ENCODE data around the gene DESI2. TPM values are rescaled to one million over a fixed set of nuclear protein-coding genes. Genes with fewer than 3 reads are reported as not detected.

DESI2 gene
- total RNA-seq, 2 experiments from 2014 or later: 29.6 to 29.7 TPM

DNA sequence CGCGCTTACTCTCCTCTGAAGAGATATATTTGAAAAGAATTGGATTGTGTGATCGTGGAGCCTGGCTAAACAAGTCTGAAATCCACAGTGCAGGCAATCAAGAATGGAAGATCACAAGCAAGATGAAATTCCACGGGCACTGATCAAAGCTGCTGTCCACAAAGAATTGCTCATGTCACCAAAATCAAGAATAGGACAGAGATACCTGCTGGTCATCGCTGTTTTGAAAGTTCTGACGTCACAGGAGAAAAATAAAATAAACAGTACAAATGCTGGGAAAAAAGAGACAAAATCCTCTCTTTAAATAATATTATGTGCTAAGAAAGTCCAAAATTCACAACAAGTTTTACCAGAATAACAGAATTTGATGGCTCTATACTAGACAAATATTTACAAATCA is 12.0 kb upstream of the DESI2 start:
- Mint-ChIP-seq H3K4me1 (no peaks in the 10 kb centered on the region), H3K27me3 (peaks cover 8% of the 10 kb centered on the region), H3K9me3 (no peaks in the 10 kb centered on the region), H3K36me3 (ENCODE audit: low read depth) (no peaks in the 10 kb centered on the region), H3K27ac (no peak overlapping the region), H3K4me3 (no peak overlapping the region)
- CTCF ChIA-PET: no interaction called here
- DNase-seq: no peak
- POLR2A ChIA-PET: no interaction called here

DNA sequence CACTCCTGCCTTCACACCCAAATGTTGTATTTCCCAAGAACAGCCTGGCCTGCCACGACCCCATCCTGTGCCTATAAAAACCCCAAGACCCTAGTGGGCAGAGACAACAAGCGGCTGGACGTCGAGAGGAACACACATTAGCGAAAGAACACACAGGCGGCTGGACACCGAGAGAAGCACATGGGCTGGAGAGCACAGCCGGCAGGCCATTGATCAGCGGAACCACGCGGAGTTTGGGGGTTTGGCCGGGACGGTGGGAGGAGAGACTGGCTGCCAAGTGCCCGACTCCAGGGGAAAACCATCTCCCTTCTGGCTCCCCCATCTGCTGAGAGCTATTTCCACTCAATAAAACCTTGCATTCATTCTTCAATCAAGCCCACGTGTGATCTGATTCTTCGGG is 10.4 kb upstream of the DESI2 start:
- no peak overlapping the region for H3K27ac Mint-ChIP-seq
- H3K9me3 Mint-ChIP-seq: no peaks in the 10 kb centered on the region
- no peaks in the 10 kb centered on the region for H3K36me3 Mint-ChIP-seq (ENCODE audit: low read depth)
- H3K27me3 Mint-ChIP-seq: peaks cover 8% of the 10 kb centered on the region
- DNase-seq: no peak
- H3K4me1 Mint-ChIP-seq: no peaks in the 10 kb centered on the region
- CTCF ChIA-PET: no interaction called here
- POLR2A ChIA-PET: no interaction called here
- no peak overlapping the region for H3K4me3 Mint-ChIP-seq

DNA sequence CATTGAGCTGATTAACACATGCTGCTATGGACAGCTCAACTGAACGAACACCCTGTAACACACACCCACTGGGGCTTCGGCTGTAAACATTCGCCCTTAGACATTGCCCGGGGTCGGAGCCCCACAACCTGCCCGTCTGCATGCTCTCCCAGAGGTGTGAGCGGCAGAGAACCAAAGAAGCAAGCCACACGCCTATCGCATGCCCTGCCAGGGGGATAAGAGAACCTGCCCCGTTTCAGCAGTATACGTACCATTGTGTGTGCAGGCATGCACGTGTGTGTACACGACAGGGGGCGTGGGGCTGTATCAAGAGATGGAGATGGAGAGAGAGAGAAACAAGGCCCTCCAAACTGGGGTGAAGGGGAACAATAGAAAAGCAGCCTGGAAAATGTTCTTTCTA is 9.9 kb upstream of the DESI2 start:
- Mint-ChIP-seq H3K4me3 (no peak overlapping the region), H3K9me3 (no peaks in the 10 kb centered on the region), H3K36me3 (ENCODE audit: low read depth) (no peaks in the 10 kb centered on the region), H3K27ac (no peak overlapping the region), H3K27me3 (peaks cover 8% of the 10 kb centered on the region), H3K4me1 (no peaks in the 10 kb centered on the region)
- POLR2A ChIA-PET: no interaction called here
- no peak for DNase-seq
- CTCF ChIA-PET: no interaction called here

DNA sequence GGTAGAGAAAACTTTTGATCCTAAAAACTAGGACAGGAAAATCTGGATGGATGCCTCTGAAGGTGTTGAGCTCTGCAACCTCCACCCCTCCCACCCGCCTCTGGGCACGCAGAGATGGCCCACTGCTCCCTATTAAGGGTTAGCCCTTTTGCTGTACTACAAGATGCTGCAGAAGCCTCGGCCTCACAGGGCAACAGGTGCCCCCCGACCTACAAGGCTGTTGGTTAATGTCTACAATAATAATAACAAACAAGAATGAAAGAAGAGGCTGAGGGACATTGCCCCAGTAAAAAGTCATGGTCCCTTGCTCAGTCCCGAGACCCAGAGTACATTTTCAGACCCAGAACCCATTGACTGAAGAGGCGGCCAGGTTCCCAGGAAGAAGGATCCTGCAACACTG is 7.5 kb upstream of the DESI2 start:
- Mint-ChIP-seq H3K4me1 (no peaks in the 10 kb centered on the region), H3K4me3 (no peak overlapping the region), H3K36me3 (ENCODE audit: low read depth) (no peaks in the 10 kb centered on the region), H3K27me3 (peaks cover 8% of the 10 kb centered on the region), H3K27ac (no peak overlapping the region), H3K9me3 (no peaks in the 10 kb centered on the region)
- ChIA-PET POLR2A (no interaction called here), CTCF (no interaction called here)
- DNase-seq: no peak

DNA sequence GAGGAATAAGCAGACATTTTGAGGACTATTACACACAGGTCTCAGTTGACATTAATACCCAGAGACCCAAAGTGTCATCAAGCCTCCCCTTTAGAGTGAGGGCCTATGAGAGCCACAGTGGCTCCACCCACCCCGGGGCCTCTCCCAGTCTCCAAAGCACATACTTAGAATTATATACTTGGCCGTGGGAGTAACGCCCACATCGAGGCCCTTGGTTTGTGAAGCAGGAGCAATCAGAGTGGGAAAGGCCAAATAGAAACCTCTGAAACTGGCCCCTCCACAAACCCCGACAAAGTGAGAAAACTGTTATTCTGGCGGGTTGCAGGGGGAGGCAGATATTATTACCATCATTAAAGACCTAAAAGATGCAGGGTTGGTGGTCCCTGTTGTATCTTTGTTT is 7.0 kb upstream of the DESI2 start:
- no peak for DNase-seq
- POLR2A ChIA-PET: no interaction called here
- no peak overlapping the region for H3K4me3 Mint-ChIP-seq

DNA sequence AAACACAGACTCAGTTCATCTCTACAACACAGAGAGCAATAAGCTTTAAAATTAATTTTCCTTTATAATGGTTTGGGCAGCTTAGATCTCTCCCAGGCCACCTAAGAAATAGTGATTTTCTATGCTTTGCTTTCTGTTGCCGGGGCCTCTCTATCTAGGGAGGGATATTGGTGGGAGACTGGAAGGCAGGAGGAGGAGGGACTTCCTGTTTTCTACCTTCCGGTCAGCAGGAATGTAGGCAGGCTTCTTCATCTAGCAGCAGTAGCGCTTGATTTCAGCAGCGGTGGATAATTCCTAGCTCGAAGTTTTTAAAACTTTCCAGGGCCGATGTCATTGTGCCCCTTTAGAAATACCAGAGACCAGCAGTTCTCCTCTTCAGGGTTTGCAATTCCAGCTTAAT is 5.1 kb upstream of the DESI2 start:
- H3K36me3 Mint-ChIP-seq (ENCODE audit: low read depth): no peaks in the 10 kb centered on the region
- POLR2A ChIA-PET: no interaction called here
- H3K27ac Mint-ChIP-seq: no peak overlapping the region
- peaks cover 2% of the 10 kb centered on the region for H3K27me3 Mint-ChIP-seq
- no peaks in the 10 kb centered on the region for H3K9me3 Mint-ChIP-seq
- DNase-seq: no peak
- no peak overlapping the region for H3K4me3 Mint-ChIP-seq
- H3K4me1 Mint-ChIP-seq: peaks cover 11% of the 10 kb centered on the region
- CTCF ChIA-PET: interaction anchor here (0.6 to 1.7 kb wide), 3 partner anchors 11 to 286 kb away, joined by 3 to 4 read pairs (median 3); no protein-coding TSS in a partner anchor

More for the DNA sequence above, 7.0 kb upstream of the DESI2 start:
- H3K4me1 Mint-ChIP-seq: no peaks in the 10 kb centered on the region
- H3K36me3 Mint-ChIP-seq (ENCODE audit: low read depth): no peaks in the 10 kb centered on the region
- H3K27ac Mint-ChIP-seq: no peak overlapping the region
- H3K9me3 Mint-ChIP-seq: no peaks in the 10 kb centered on the region
- CTCF ChIA-PET: no interaction called here
- H3K27me3 Mint-ChIP-seq: peaks cover 5% of the 10 kb centered on the region

DNA sequence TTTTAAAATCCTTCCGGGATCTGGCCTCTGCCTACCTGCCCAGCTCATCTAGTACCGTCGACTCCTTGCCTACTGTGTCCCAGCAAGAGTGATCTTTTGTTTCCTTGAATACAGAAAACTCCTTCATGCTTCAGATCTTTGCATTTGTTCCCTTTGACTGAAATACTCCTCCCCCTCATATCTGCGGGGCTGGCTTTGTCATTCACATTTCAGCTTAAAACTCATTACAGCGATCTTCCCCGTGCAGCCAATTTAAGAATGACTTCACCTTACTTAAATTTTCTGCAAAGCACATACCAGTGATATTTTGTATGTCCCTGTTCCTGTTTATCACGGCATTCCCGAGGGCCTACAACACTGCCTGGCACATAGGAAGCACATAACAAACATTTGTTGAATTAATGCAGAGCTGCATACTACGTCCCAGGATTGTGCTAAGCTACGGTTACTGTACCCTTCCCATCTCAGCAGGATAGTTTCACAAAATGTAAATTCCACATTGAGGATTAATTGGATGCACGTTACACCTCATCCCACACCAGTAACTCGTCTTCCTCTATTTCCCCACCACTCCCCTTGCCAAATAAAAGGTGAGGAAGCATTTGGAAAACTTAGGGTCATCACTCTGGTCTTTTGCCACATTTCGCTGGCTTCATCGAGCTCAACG is 837 bp upstream of the DESI2 start:
- H3K27me3 Mint-ChIP-seq: no peaks in the 10 kb centered on the region
- H3K4me3 Mint-ChIP-seq: peak overlapping the region; percentile 80
- ChIA-PET POLR2A (interaction anchor here (0.7 kb wide), 1 partner anchor 129 kb away, joined by 3 read pairs; no protein-coding TSS in a partner anchor), CTCF (interaction anchor here (0.6 to 1.0 kb wide), 3 partner anchors 26 to 299 kb away, joined by 3 read pairs; no protein-coding TSS in a partner anchor)
- peaks cover 9% of the 10 kb centered on the region for H3K36me3 Mint-ChIP-seq (ENCODE audit: low read depth)
- no peaks in the 10 kb centered on the region for H3K9me3 Mint-ChIP-seq
- peaks cover 12% of the 10 kb centered on the region for H3K4me1 Mint-ChIP-seq
- no peak for DNase-seq
- H3K27ac Mint-ChIP-seq: peak overlapping the region; percentile 90

DNA sequence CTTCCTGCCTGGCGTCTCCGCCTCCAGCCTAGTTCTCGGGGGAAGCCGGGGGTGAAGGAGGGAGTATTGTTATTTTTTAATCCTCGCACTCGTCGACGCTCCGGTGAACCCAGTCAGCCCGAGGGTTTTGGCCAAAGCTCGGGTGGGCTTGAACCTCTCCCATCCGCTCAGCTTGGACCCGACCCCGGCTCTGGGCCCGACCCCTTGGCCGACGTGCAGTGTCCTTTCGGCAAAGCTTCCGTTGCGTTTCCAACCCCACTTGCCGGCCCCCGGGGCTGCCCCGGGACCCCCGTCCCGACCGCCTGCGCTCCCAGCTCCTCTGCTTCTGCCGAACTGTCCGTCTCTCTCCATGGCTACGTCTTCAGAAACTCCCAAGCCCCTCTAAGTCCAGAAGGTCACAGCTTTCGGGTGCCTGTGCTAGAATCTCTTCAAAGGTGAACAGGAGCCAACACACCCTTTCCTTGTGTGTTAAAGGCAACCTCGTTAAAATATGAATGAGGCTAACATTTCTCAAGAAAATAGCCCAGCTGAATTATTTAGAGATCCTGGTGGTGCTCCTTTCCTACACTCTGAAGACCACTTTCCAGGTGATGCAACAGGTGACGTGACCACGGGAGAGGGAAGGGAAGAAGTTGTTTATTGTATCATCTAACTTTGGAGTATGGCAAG is 647 bp downstream of the DESI2 start:
- Mint-ChIP-seq H3K36me3 (ENCODE audit: low read depth) (peaks cover 24% of the 10 kb centered on the region), H3K27me3 (no peaks in the 10 kb centered on the region), H3K4me1 (peaks cover 21% of the 10 kb centered on the region), H3K27ac (no peak overlapping the region), H3K9me3 (no peaks in the 10 kb centered on the region), H3K4me3 (no peak overlapping the region)
- CTCF ChIA-PET: interaction anchor here (1.1 kb wide), 1 partner anchor 210 kb away, joined by 3 read pairs; no protein-coding TSS in a partner anchor
- DNase-seq: no peak
- POLR2A ChIA-PET: no interaction called here

DNA sequence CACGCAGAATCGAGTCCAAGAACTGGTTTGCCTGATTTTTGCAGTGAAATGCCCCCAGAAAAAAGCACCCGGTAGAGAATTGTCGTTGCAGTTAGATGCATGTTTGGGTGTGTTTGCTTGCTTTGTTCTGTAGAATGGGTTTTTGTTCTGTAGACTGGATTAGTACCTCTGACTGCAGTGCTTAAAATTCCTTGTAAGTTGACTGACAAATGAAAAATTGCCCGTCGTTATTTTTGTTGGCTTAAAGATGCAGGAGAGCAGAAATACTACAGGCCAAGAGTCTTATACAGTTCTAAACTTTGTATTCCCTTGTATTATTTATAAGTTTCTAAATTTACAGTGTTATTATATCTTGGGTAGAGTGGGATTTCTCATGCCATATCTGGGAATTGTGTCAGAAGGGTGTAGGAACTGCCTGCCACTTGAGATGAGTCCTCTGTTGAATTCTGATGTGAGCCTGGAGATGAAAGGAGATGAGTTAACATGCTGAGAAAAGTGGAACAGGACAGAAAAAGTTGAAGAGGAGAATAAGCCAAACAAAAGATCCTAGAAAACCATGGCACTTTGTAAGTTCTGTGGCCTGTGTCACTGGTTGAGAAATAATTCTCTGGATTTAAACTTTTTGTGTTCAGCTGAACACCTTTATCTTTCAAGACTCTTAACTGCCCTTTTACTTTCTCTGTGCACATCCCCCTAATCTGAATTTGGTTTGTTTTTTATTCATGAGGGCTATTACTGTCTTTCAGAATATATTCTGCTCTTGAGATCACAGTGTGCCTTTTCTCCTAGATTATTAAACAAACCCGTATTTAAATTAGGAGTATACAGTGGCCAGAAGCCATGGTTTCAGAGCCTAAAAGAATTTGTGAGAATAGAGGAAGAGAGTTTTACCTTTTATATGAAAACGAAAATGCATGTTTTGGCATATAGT is 1.4 kb downstream of the DESI2 start:
- ChIA-PET POLR2A (no interaction called here), CTCF (interaction anchor here (1.1 kb wide), 1 partner anchor 209 kb away, joined by 3 read pairs; no protein-coding TSS in a partner anchor)
- no peaks in the 10 kb centered on the region for H3K27me3 Mint-ChIP-seq
- peaks cover 23% of the 10 kb centered on the region for H3K4me1 Mint-ChIP-seq
- H3K9me3 Mint-ChIP-seq: no peaks in the 10 kb centered on the region
- H3K4me3 Mint-ChIP-seq: no peak overlapping the region
- H3K36me3 Mint-ChIP-seq (ENCODE audit: low read depth): peaks cover 28% of the 10 kb centered on the region
- no peak overlapping the region for H3K27ac Mint-ChIP-seq
- no peak for DNase-seq

DNA sequence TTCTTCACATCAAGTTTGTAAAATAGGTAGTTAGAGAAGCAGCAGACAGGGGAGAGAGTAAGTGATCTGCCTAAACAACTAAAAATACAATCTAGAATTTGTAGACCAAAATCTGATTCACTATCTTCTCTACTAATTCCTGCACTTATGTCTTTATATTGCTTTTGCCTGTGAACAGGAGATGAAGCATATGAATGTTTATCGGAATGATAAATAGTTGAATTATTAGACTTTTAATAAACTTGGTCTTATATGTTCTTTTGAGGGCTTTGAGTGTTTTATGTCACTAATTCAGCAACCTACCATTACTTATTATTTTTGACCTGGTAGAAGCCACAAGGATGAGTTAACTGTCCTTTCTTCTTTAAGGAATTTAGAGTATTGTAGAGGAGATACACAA is 2.3 kb downstream of the DESI2 start:
- DNase-seq: no peak
- Mint-ChIP-seq H3K4me3 (no peak overlapping the region), H3K27ac (no peak overlapping the region), H3K9me3 (no peaks in the 10 kb centered on the region), H3K4me1 (peaks cover 23% of the 10 kb centered on the region), H3K27me3 (no peaks in the 10 kb centered on the region), H3K36me3 (ENCODE audit: low read depth) (peaks cover 35% of the 10 kb centered on the region)
- CTCF ChIA-PET: no interaction called here
- POLR2A ChIA-PET: no interaction called here

DNA sequence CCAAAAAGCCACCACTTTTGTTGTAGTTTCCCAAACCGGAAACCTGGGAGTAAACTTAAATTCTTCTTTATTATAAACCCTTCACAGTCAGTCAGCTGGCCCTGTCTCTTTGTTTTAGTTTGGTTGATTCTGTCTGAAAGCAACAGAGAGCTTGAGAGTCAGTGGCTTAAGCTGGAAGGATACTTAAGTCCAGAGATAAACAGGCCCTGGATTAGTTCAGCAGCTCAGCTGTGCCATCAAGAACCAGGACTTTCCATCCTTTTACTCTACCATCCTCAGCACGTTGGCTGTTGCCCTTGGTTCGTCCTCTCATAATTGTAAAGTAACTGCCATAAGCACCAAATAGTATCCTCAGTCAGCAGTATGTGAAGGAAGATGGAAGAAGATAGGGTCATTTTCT is 4.5 kb downstream of the DESI2 start:
- H3K4me1 Mint-ChIP-seq: peaks cover 16% of the 10 kb centered on the region
- no peaks in the 10 kb centered on the region for H3K27me3 Mint-ChIP-seq
- H3K27ac Mint-ChIP-seq: no peak overlapping the region
- H3K4me3 Mint-ChIP-seq: no peak overlapping the region
- H3K9me3 Mint-ChIP-seq: no peaks in the 10 kb centered on the region
- ChIA-PET CTCF (interaction anchor here (0.9 to 1.0 kb wide), 2 partner anchors 18 to 196 kb away, joined by 3 read pairs; no protein-coding TSS in a partner anchor), POLR2A (no interaction called here)
- DNase-seq: no peak
- peaks cover 44% of the 10 kb centered on the region for H3K36me3 Mint-ChIP-seq (ENCODE audit: low read depth)

DNA sequence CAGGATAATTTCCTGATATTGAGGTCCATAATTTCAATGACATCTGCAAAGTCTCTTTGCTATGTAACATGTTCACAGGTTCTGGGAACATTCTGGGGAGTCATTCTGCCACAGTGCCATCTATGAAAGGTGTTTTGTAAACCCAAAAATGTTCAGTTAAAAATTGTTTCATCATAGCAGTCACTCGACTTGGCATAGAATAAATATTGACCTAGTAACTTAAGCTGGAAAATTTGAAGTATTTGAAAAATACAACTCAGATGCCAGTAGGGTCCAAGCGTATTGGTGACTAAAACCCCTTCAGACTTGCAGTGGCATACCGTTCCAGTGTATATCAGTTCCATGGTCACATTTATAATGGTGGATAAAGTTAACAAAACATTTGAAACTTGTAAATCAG is 6.8 kb downstream of the DESI2 start:
- Mint-ChIP-seq H3K4me1 (peaks cover 14% of the 10 kb centered on the region), H3K27ac (no peak overlapping the region), H3K27me3 (no peaks in the 10 kb centered on the region), H3K36me3 (ENCODE audit: low read depth) (peaks cover 47% of the 10 kb centered on the region), H3K9me3 (no peaks in the 10 kb centered on the region), H3K4me3 (no peak overlapping the region)
- ChIA-PET POLR2A (no interaction called here), CTCF (interaction anchor here (1.3 kb wide), 1 partner anchor 12 kb away, joined by 4 read pairs; no protein-coding TSS in a partner anchor)
- DNase-seq: no peak

DNA sequence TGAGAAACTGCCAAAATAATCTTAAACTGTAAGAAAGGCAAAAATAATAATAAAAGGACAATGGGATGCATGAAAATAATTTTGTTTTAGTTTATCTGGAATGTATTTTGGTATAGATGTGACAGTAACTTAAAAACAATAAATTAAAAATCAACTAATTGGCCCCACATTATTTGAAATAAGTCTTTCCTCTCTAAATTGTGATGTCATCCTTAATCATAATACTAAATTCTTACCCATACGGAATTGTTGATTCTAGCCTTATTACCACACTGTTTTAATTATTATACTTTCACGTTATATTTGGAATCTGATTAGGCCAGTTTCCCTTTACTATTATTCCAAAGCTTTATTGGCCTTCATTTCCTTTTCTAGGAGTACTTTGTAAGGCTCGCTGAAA is 7.7 kb downstream of the DESI2 start:
- peaks cover 14% of the 10 kb centered on the region for H3K4me1 Mint-ChIP-seq
- CTCF ChIA-PET: no interaction called here
- DNase-seq: no peak
- no peak overlapping the region for H3K4me3 Mint-ChIP-seq
- H3K27me3 Mint-ChIP-seq: no peaks in the 10 kb centered on the region
- H3K27ac Mint-ChIP-seq: no peak overlapping the region
- POLR2A ChIA-PET: no interaction called here
- H3K36me3 Mint-ChIP-seq (ENCODE audit: low read depth): peaks cover 47% of the 10 kb centered on the region
- H3K9me3 Mint-ChIP-seq: no peaks in the 10 kb centered on the region
